ENCODE data around the gene BRCC3. TPM values are rescaled to one million over a fixed set of nuclear protein-coding genes. Genes with fewer than 3 reads are reported as not detected.
A peak's percentile ranks its signal among the peaks of the same experiment; 100 is the strongest.

BRCC3 gene
- total RNA-seq, 1 experiment from 2014 or later, result 21.3 TPM

GRCh38 chrX:155056877-155057792, 14.2 kb upstream of the BRCC3 start:
- intact Hi-C loops (cut with micrococcal nuclease), result loop anchor here (1.0 to 2.0 kb wide), 2 partner anchors 76 to 139 kb away; no protein-coding TSS in a partner anchor
- ChIA-PET RAD21 (ENCODE audit: low non-redundant PET in 1 of 2, low total read pairs in 2 of 2, uncharacterized antibody in 2 of 2, unreplicated experiment in 2 of 2) (no interaction called here), POLR2A (no interaction called here), CTCF (interaction anchor here (0.7 to 1.1 kb wide), 5 partner anchors 9 to 140 kb away, joined by 3 to 4 read pairs (median 3); partner anchors contain the start of gene FUNDC2)
- no peaks in the 10 kb centered on the region for H3K79me2 ChIP-seq (ENCODE audit: insufficient read depth, low read length)
- H3K4me2 ChIP-seq (ENCODE audit: low read length), result peak overlapping the region; percentile 62
- H3K4me3 ChIP-seq (replicated peaks in 1 of 2; ENCODE audit: low read depth in 1 of 2, low read length in 2 of 2), result peak overlapping the region in 1 of 2 experiments; percentile 30; a peak in 1 of 4 replicates
- DNase-seq (ENCODE audit: low read depth, low spot score) (peak; percentile 51), ATAC-seq (peak; percentile 97)
- no peak overlapping the region for H3K9ac ChIP-seq (ENCODE audit: low read length)
- no peaks in the 10 kb centered on the region for H3K9me2 ChIP-seq (ENCODE audit: insufficient read depth)
- H3K27me3 ChIP-seq (ENCODE audit: insufficient read depth, low read length), result no peaks in the 10 kb centered on the region
- H3K36me3 ChIP-seq (ENCODE audit: control insufficient read depth in 1 of 2, insufficient read depth in 2 of 2, low read length in 2 of 2), result no peaks in the 10 kb centered on the region
- H3K9me3 ChIP-seq (ENCODE audit: control insufficient read depth in 1 of 2, insufficient read depth in 1 of 2, low read depth in 1 of 2, low read length in 2 of 2), result no peaks in the 10 kb centered on the region
- H3K27ac ChIP-seq (ENCODE audit: low read depth, low read length), result no peak overlapping the region
- BruUV-seq (replicated peaks), result no TSS peak
- TF ChIP-seq EZH2 (IDR thresholded peaks at IDR 0.05), result no peak
- peak; percentile 52 to 62 (median 60); a peak in 5 of 6 replicates for TF ChIP-seq CTCF (IDR thresholded peaks at IDR 0.05 in 2 of 3, conservative IDR thresholded peaks at IDR 0.05 in 1 of 3; ENCODE audit: borderline replicate concordance in 1 of 3, insufficient read depth in 1 of 3, low read depth in 2 of 3, low read length in 2 of 3)
- TF ChIP-seq RAD21 (IDR thresholded peaks at IDR 0.05; ENCODE audit: low read depth), result peak; percentile 59
- peaks cover 2 to 9% of the 10 kb centered on the region in 2 experiments; a peak in 1 of 4 replicates for H3K4me1 ChIP-seq (ENCODE audit: control insufficient read depth in 1 of 2, insufficient read depth in 2 of 2, low read length in 2 of 2)
- H2AFZ ChIP-seq (ENCODE audit: low read depth, low read length, poor library complexity, severe bottlenecking), result no peak overlapping the region
- no peaks in the 10 kb centered on the region for H4K20me1 ChIP-seq (ENCODE audit: insufficient read depth)

DNA sequence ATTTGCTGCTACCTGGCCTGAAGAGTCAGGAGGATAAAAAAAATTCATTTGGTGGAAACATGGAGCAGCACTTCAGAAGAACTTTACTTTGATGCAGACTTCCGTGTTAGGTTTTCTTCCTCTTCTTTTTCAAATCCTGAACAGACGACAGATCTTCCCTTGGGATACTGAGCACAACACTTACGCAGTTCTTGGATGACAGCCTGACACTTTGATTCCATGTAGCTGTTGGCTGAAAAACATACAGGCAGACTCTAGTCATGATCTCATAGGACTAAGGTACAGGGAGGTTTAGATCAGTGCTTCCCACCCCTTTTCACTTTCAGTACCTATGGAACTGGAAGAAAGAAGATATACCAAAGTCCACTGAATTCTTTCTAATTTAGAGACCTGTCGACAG, 9.5 kb upstream of the BRCC3 start:
- POLR2A ChIA-PET, result no interaction called here
- H3K27ac ChIP-seq (ENCODE audit: low read depth, low read length), result no peak overlapping the region
- BruUV-seq (replicated peaks), result no TSS peak

More for the DNA sequence above, 9.5 kb upstream of the BRCC3 start:
- DNase-seq (ENCODE audit: low read depth, low spot score) (no peak), ATAC-seq (no peak)
- Histone ChIP-seq H3K4me1 (ENCODE audit: control insufficient read depth in 1 of 2, insufficient read depth in 2 of 2, low read length in 2 of 2) (peaks cover 2 to 15% of the 10 kb centered on the region in 2 experiments; a peak in 1 of 4 replicates), H3K27me3 (ENCODE audit: insufficient read depth, low read length) (no peaks in the 10 kb centered on the region), H3K36me3 (ENCODE audit: control insufficient read depth in 1 of 2, insufficient read depth in 2 of 2, low read length in 2 of 2) (no peaks in the 10 kb centered on the region; a peak in 1 of 4 replicates), H3K4me2 (ENCODE audit: low read length) (no peak overlapping the region), H4K20me1 (ENCODE audit: insufficient read depth) (no peaks in the 10 kb centered on the region), H3K9me3 (ENCODE audit: control insufficient read depth in 1 of 2, insufficient read depth in 1 of 2, low read depth in 1 of 2, low read length in 2 of 2) (no peaks in the 10 kb centered on the region), H3K9ac (ENCODE audit: low read length) (no peak overlapping the region), H3K9me2 (ENCODE audit: insufficient read depth) (no peaks in the 10 kb centered on the region), H3K4me3 (replicated peaks in 1 of 2; ENCODE audit: low read depth in 1 of 2, low read length in 2 of 2) (no peak overlapping the region), H3K79me2 (ENCODE audit: insufficient read depth, low read length) (0 out of 2 replicates have a peak, but pooled peaks cover 3% of the 10 kb centered on the region), H2AFZ (ENCODE audit: low read depth, low read length, poor library complexity, severe bottlenecking) (no peak overlapping the region)
- no peak for TF ChIP-seq JUND (IDR thresholded peaks at IDR 0.05)
- TF ChIP-seq ELF1 (IDR thresholded peaks at IDR 0.05; ENCODE audit: borderline replicate concordance, low read depth), result no peak
- TF ChIP-seq ZFX (IDR thresholded peaks at IDR 0.05), result no peak
- TF ChIP-seq FOSL1 (IDR thresholded peaks at IDR 0.05; ENCODE audit: low read depth), result no peak
- TF ChIP-seq CEBPB (IDR thresholded peaks at IDR 0.05; ENCODE audit: low read depth), result no peak
- ChIA-PET CTCF (no interaction called here), RAD21 (ENCODE audit: low non-redundant PET in 1 of 2, low total read pairs in 2 of 2, uncharacterized antibody in 2 of 2, unreplicated experiment in 2 of 2) (no interaction called here)
- intact Hi-C loops (cut with micrococcal nuclease), result no loop called here
